Esophagus squamous epithelium (tissue), 5 donors: Measurements from ENCODE around the gene RELN. TPM values are rescaled to one million over a fixed set of nuclear protein-coding genes. Genes with fewer than 3 reads are reported as not detected.

ENCODE experiments used
- DNase-seq: peaks from one replicate; lab custom pipeline; 2025; lab: John Stamatoyannopoulos, UW
- H3K27ac ChIP-seq, 4 donors: fragments of 200-600 bp; sonication (generic); one replicate each; pipeline ENCODE4 v1.5.1; 2016 to 2019; ENCODE audit warnings: mild to moderate bottlenecking in 1 of 4
- H3K27me3 ChIP-seq, 4 donors: fragments of 200-600 bp; sonication (generic); 1 replicate in 3 of 4; 2 replicates in 1 of 4; pipeline versions ENCODE4 v1.5.1 to v1.6.0; 2017 to 2021; ENCODE audit warnings: antibody characterized with exemption in 1 of 4
- H3K36me3 ChIP-seq, 3 donors: fragments of 200-600 bp; sonication (generic); one replicate each; pipeline ENCODE4 v1.5.1; 2016 to 2019
- H3K4me1 ChIP-seq, 3 donors: fragments of 200-600 bp; sonication (generic); one replicate each; pipeline ENCODE4 v1.5.1; 2017 to 2019
- H3K4me3 ChIP-seq, 4 donors: fragments of 200-600 bp; sonication (generic); 1 replicate in 3 of 4; 2 replicates in 1 of 4; pipeline ENCODE4 v1.5.1; 2016 to 2019; ENCODE audit warnings: mild to moderate bottlenecking in 2 of 4, moderate library complexity in 1 of 4
- H3K9me3 ChIP-seq, 3 donors: fragments of 200-600 bp; sonication (generic); one replicate each; pipeline ENCODE4 v1.5.1; 2016 to 2019
- CTCF ChIP-seq, 6 experiments: fragments of 450-650 bp in 4 of 6; fragments of 200-600 bp in 2 of 6; sonication (generic) in 2 of 6; IDR thresholded peaks; one replicate each; pipeline ENCODE4 v1.5.1; 2016 to 2019; ENCODE audit warnings: antibody characterized with exemption in 6 of 6, mild to moderate bottlenecking in 4 of 6, moderate library complexity in 4 of 6
- POLR2A ChIP-seq, 4 donors: fragments of 450-650 bp; IDR thresholded peaks; one replicate each; pipeline ENCODE4 v1.6.1; 2017; ENCODE audit warnings: antibody characterized with exemption in 4 of 4, mild to moderate bottlenecking in 4 of 4, moderate library complexity in 3 of 4
- WGBS, 2 donors: methylation state at CpG; one replicate each; pipeline ENCODE4 v1.1.5; 2018; 5-methylcytosine and 5-hydroxymethylcytosine counted together
- intact Hi-C: fragments of 100-400 bp; cut with DNase I; formaldehyde crosslinking; loops from one replicate; pipeline ENCODE4 v1.15.0; 2022
- total RNA-seq, 4 donors: library from RNA; depleted of rRNA; stranded (reverse); fragments of >200 nt; gene quantifications; one replicate each; pipeline ENCODE4 v1.1.0, GENCODE V29; 2016
- donor health status: DM: yes; HTN: yes; CAD: no.

The RELN gene
- total RNA-seq, 4 donors from 2014 or later: 0.68 to 6.5 (median 1.00) TPM

- Histone ChIP-seq H3K36me3 (no peaks in the 10 kb centered on the region), H3K9me3 (no peaks in the 10 kb centered on the region), H3K27me3 (no peaks in the 10 kb centered on the region), H3K27ac (no peak overlapping the region), H3K4me3 (no peak overlapping the region), H3K4me1 (no peaks in the 10 kb centered on the region)
- no peak for DNase-seq
- 52 to 85% methylated on average over 3 of the region's 3 CpGs for WGBS, 2 donors
- intact Hi-C loops: no loop called here
- TF ChIP-seq POLR2A (IDR thresholded peaks at IDR 0.05) (no peak), CTCF (IDR thresholded peaks at IDR 0.05) (no peak)
Observed at GRCh38 chr7:103859709-103860108, 129.7 kb downstream of the RELN start.

GRCh38 chr7:103857435-103857834, 132.0 kb downstream of the RELN start:
- intact Hi-C loops: no loop called here
- WGBS, 2 donors: 21 to 31% methylated on average over 2 to 4 of the region's 4 CpGs
- Histone ChIP-seq H3K9me3 (no peaks in the 10 kb centered on the region), H3K4me1 (no peaks in the 10 kb centered on the region), H3K27me3 (no peaks in the 10 kb centered on the region), H3K27ac (no peak overlapping the region), H3K36me3 (no peaks in the 10 kb centered on the region), H3K4me3 (no peak overlapping the region)
- DNase-seq: no peak
- TF ChIP-seq CTCF (IDR thresholded peaks at IDR 0.05): no peak

- intact Hi-C loops: no loop called here
- H3K27ac ChIP-seq: no peak overlapping the region
- DNase-seq: no peak
- H3K36me3 ChIP-seq: no peaks in the 10 kb centered on the region
- TF ChIP-seq CTCF (IDR thresholded peaks at IDR 0.05): no peak
- no peak for TF ChIP-seq POLR2A (IDR thresholded peaks at IDR 0.05)
- no peaks in the 10 kb centered on the region for H3K27me3 ChIP-seq
- no peak overlapping the region for H3K4me3 ChIP-seq
- H3K4me1 ChIP-seq: no peaks in the 10 kb centered on the region
- no peaks in the 10 kb centered on the region for H3K9me3 ChIP-seq
Observed at GRCh38 chr7:103856929-103857328, 132.5 kb downstream of the RELN start.

GRCh38 chr7:103855671-103856070, 133.8 kb downstream of the RELN start:
- TF ChIP-seq POLR2A (IDR thresholded peaks at IDR 0.05): no peak
- no peak for TF ChIP-seq CTCF (IDR thresholded peaks at IDR 0.05)
- Histone ChIP-seq H3K4me1 (no peaks in the 10 kb centered on the region), H3K27me3 (no peaks in the 10 kb centered on the region), H3K27ac (no peak overlapping the region), H3K36me3 (no peaks in the 10 kb centered on the region), H3K4me3 (no peak overlapping the region), H3K9me3 (no peaks in the 10 kb centered on the region)
- no peak for DNase-seq
- intact Hi-C loops: no loop called here

- Histone ChIP-seq H3K4me3 (no peak overlapping the region), H3K27me3 (no peaks in the 10 kb centered on the region), H3K9me3 (no peaks in the 10 kb centered on the region), H3K27ac (no peak overlapping the region), H3K36me3 (no peaks in the 10 kb centered on the region), H3K4me1 (no peaks in the 10 kb centered on the region)
- no peak for DNase-seq
- intact Hi-C loops: no loop called here
- 50 to 61% methylated on average over 3 of the region's 3 CpGs for WGBS, 2 donors
- TF ChIP-seq POLR2A (IDR thresholded peaks at IDR 0.05) (no peak), CTCF (IDR thresholded peaks at IDR 0.05) (no peak)
Observed at GRCh38 chr7:103854611-103855010, 134.8 kb downstream of the RELN start.
